ENCODE results near the gene ROBO4. TPM values are rescaled to one million over a fixed set of nuclear protein-coding genes. Genes with fewer than 3 reads are reported as not detected.

Gene ROBO4
- total RNA-seq, 4 donors from 2014 or later: 4.8 to 31.8 (median 6.4) TPM

GRCh38 chr11:124875401-124875800 is 22.3 kb downstream of the ROBO4 start:
- in situ Hi-C loops (cut with MboI; ENCODE audit: low pct_ligation_motif_present in 1 of 4, low pct_unique_long_range_greater_than_20kb in 1 of 4, low sequenced_read_pairs in 3 of 4) (no loop called here), intact Hi-C loops (cut with DNase I; ENCODE audit: low total_unique reads) (no loop called here)
- Histone ChIP-seq H3K4me1 (peaks cover 0 to 17% (median 9%) of the 10 kb centered on the region in 4 donors), H3K27ac (no peak overlapping the region), H3K9me3 (no peaks in the 10 kb centered on the region), H3K27me3 (peaks cover 37% of the 10 kb centered on the region), H3K4me3 (peak overlapping the region in 1 of 4 donors; percentile 65), H3K36me3 (no peaks in the 10 kb centered on the region)
- WGBS, 2 donors (ENCODE audit: low coverage in 1 of 2): 56% methylated on average over 3 of the region's 3 CpGs; no CpG with 5 or more reads in 1 of the 2 donors
- no peak for DNase-seq
- TF ChIP-seq EP300 (IDR thresholded peaks at IDR 0.05; ENCODE audit: low read depth) (no peak), CTCF (IDR thresholded peaks at IDR 0.05) (no peak), POLR2AphosphoS5 (IDR thresholded peaks at IDR 0.05) (no peak)

- Histone ChIP-seq H3K9me3 (no peaks in the 10 kb centered on the region), H3K27me3 (peaks cover 44% of the 10 kb centered on the region), H3K27ac (no peak overlapping the region), H3K4me1 (peaks cover 0 to 17% (median 9%) of the 10 kb centered on the region in 4 donors), H3K4me3 (no peak overlapping the region), H3K36me3 (no peaks in the 10 kb centered on the region)
- 86% methylated on average over 7 of the region's 7 CpGs; no CpG with 5 or more reads in 1 of the 2 donors for WGBS, 2 donors (ENCODE audit: low coverage in 1 of 2)
- TF ChIP-seq POLR2A (IDR thresholded peaks at IDR 0.05) (no peak), CTCF (IDR thresholded peaks at IDR 0.05) (no peak), POLR2AphosphoS5 (IDR thresholded peaks at IDR 0.05) (no peak), EP300 (IDR thresholded peaks at IDR 0.05; ENCODE audit: low read depth) (no peak)
- in situ Hi-C loops (cut with MboI; ENCODE audit: low pct_ligation_motif_present in 1 of 4, low pct_unique_long_range_greater_than_20kb in 1 of 4, low sequenced_read_pairs in 3 of 4): loop anchor here in 1 of 4 donors (25.0 kb wide), 1 partner anchor 462 kb away; the partner anchor contains the start of gene OR8B4
- no peak for DNase-seq
- intact Hi-C loops (cut with DNase I; ENCODE audit: low total_unique reads): no loop called here
Measured at GRCh38 chr11:124874571-124875255, 23.0 kb downstream of the ROBO4 start.

- Histone ChIP-seq H3K4me3 (no peak overlapping the region), H3K27ac (no peak overlapping the region), H3K27me3 (peaks cover 52% of the 10 kb centered on the region), H3K9me3 (no peaks in the 10 kb centered on the region), H3K4me1 (peaks cover 0 to 22% (median 9%) of the 10 kb centered on the region in 4 donors), H3K36me3 (no peaks in the 10 kb centered on the region)
- intact Hi-C loops (cut with DNase I; ENCODE audit: low total_unique reads) (no loop called here), in situ Hi-C loops (cut with MboI; ENCODE audit: low pct_ligation_motif_present in 1 of 4, low pct_unique_long_range_greater_than_20kb in 1 of 4, low sequenced_read_pairs in 3 of 4) (loop anchor here in 1 of 4 donors (25.0 kb wide), 1 partner anchor 462 kb away; the partner anchor contains the start of gene OR8B4)
- WGBS, 2 donors (ENCODE audit: low coverage in 1 of 2): 20 to 74% methylated on average over 1 to 8 of the region's 8 CpGs
- no peak for DNase-seq
- TF ChIP-seq CTCF (IDR thresholded peaks at IDR 0.05) (no peak), POLR2A (IDR thresholded peaks at IDR 0.05) (no peak), POLR2AphosphoS5 (IDR thresholded peaks at IDR 0.05) (no peak), EP300 (IDR thresholded peaks at IDR 0.05; ENCODE audit: low read depth) (no peak)
Measured at GRCh38 chr11:124873951-124874350, 23.7 kb downstream of the ROBO4 start.

GRCh38 chr11:124872741-124873140 is 24.9 kb downstream of the ROBO4 start:
- H3K36me3 ChIP-seq: no peaks in the 10 kb centered on the region
- H3K4me3 ChIP-seq: no peak overlapping the region
- WGBS, 2 donors (ENCODE audit: low coverage in 1 of 2): 20 to 28% methylated on average over 1 to 9 of the region's 9 CpGs
- TF ChIP-seq EP300 (IDR thresholded peaks at IDR 0.05; ENCODE audit: low read depth) (no peak), POLR2AphosphoS5 (IDR thresholded peaks at IDR 0.05) (no peak), CTCF (IDR thresholded peaks at IDR 0.05) (no peak)
- no peak overlapping the region for H3K27ac ChIP-seq
- peaks cover 0 to 29% (median 9%) of the 10 kb centered on the region in 4 donors for H3K4me1 ChIP-seq
- H3K27me3 ChIP-seq: peaks cover 64% of the 10 kb centered on the region
- in situ Hi-C loops (cut with MboI; ENCODE audit: low pct_ligation_motif_present in 1 of 4, low pct_unique_long_range_greater_than_20kb in 1 of 4, low sequenced_read_pairs in 3 of 4) (loop anchor here in 1 of 4 donors (25.0 kb wide), 1 partner anchor 460 kb away; the partner anchor contains the start of gene OR8B4), intact Hi-C loops (cut with DNase I; ENCODE audit: low total_unique reads) (no loop called here)
- no peak for DNase-seq
- no peaks in the 10 kb centered on the region for H3K9me3 ChIP-seq
